Measurements from ENCODE around the gene LAMTOR1.

The LAMTOR1 gene

DNA sequence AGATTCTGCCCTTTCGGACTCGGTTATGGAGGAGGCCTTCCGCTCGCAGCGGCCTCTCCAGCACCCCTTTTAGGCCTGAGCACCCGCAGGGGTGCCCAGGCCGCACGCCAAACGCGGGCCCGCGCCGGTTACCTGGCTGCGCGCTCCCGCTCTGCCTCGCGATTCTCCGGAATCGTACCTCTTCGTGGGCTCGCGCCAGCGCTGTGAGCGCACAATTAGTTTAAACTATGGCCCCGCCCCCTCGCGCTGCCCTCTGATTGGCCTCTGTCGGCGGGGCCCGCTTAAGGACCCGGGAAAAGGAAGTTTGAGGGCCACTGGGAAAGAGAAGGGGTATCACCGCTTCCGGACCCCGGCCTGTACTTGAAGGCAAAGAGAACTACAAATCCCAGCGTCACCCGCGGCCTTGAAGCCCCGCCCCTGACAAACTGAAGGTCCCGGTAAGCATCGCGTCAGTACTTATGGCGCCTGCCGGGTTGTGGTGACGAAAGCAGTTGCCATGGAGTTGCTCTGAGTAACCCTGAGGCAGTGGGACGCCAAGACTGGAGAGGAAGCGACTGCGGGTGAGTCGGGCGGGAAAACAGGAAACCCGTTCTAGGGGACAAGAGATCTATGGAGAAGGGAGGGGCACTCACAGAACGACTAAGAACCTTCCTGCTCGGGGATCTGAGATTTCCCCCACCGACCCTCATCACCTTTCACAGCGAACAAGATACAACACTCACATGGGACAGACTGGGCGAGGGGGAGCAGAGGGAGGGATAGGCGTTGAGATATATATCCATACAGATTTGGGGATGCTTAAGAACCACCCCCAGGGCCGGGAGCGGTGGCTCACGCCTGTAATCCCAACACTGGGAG lies 22.5 kb downstream of the LAMTOR1 start, which contains the start of the genes LRRC51 and NUMA1:
TSS of gene LRRC51 (plus strand) at position 525 of the 858 bp plus-strand sequence. CDS start 8,234 bp downstream, outside the sequence.
TSS of gene NUMA1 (minus strand) at position 217 of the 858 bp plus-strand sequence. CDS start 44,599 bp downstream, outside the sequence.
- DNase-seq: peak; percentile 97 to 100 (median 99)

DNA sequence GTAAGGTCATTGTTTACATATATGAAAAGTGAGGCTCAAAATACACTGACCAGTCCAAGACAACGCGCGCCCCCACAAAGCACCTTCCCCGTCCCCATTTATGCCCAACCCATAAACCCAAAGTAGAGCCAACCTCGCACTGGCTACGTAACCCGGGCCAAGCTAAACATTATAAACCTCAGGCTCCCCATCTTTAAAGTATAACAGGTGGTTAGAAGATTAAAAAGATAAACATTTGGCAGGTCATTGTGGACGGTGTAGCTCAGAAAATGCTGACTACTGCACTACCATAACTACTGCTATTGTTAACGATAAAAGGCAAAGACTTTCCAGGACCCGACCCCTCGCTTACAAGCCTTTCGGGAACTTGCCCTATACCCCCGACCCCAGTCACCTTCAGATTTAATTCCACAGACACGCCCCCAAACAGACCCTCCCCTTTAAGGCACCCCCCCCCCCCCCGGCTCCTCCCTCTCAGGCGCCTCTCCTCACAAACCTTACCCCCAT lies 23.2 kb downstream of the LAMTOR1 start:
- DNase-seq: peak in 4 of 5 donors; percentile 7 to 35 (median 12)

DNA sequence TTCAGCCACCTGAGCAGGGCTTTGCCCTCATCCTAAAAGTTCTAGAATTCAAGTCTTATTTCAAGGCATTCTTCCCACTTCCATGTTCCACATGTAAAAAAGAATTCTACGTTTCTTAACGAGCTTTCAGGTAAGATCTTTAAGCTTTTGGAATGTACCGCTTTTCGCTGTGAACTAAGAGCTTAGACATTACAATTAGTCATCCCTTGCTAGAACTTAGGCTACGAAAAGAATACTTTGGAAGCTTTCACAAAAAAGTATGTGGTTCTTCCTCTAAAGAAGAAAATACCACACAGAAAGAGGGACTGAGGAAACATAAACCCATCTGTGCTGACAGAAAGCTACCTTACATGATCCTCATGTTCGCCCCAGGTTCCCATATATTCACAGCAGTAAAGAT lies 24.6 kb downstream of the LAMTOR1 start:
- DNase-seq: no peak

DNA sequence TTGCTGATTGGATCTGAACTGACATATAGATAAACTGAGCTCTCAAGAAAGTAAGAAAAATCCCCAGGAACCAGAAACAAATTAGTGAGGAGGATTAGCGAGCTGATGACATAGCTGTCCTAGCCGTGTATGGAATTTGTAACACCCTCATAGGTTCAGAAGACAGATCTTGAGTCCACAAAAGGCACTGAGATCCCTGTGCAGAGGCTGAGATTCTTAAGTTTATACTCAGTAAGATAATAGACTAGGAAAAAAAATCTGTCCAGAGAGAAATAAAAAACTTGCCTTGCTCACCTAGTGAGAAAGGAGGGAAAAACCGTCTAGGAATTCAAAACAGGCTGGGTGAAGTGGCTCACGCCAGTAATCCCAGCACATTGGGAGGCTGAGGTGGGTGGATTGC lies 27.3 kb downstream of the LAMTOR1 start:
- no peak for DNase-seq

DNA sequence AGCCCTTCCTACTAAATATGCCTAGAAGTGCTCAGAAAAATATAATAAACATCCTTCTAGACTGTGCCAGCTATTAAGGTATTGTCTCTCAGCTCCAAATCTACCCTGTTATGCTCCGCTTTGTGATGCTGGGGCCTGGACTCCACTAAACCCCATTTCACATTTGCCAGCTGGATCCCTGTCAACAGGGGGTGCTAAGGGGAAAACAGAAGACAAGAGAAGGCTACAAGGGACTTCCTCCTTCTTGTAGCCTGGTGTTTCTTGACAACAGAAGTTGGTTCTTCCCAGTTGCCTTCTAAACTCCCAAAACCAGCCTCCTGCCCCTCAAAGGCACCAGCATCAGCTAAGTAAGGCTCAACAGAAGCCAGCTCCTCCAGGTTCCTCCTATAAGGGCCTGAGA lies 28.0 kb downstream of the LAMTOR1 start:
- no peak for DNase-seq

DNA sequence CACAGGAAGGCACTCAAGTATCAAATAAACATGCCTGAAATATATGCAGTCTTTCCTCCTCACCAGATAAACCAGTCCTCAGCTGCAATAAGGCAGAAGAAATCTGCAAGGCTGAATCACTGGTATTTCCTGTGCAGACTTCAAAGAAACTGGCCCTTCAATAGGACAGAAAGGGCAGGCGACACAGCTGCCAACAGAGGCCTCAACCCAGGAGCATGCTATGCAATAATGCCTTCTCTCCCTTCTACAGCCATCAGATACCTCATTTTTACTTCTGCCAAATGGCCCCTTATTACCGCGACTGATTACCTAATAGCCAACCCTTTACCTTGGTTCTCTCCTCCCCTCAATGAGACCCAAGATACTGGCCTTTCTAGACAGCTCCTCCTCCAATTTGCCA lies 30.7 kb downstream of the LAMTOR1 start:
- DNase-seq: peak in 1 of 5 donors; percentile 26

DNA sequence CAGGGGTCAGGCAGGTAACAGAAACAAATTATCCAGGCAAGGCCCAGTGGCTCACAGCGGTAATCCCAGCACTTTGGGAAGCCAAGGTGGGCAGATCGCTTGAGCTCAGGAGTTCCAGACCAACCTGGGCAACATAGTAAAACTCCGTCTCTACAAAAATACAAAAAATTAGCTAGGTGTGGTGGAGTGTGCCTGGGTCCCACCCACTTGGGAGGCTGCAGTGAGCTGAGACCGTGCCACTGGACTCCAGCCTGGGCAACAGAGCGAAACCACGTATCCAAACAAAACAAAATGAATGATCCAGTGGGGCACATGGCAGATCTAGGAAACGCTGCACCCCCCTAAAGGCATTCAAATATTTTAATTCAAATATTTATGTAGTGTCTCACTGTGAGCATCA lies 32.6 kb downstream of the LAMTOR1 start:
- no peak for DNase-seq

DNA sequence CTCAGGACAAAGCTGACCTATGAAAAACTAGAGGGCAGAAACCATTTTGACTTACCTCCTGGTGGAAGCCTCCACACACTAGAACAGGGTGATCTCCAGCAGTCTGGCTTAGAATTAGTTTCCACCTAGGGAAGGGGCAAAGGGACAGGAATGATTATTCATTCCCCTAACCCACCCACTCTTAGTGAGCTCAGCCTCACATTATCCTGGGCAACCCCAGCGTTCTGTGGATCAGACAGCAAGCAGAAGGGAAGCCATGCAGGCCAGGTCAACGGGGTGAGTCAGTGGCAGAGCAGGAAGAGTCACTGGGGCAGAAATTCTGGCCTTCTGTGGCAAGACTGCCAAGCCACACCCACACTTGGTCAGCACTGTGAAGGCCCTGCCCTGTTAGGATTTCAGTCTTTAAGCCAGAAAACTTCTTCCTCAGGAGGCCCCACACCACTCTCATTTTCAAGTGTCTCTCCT lies 33.3 kb downstream of the LAMTOR1 start:
- DNase-seq: no peak

DNA sequence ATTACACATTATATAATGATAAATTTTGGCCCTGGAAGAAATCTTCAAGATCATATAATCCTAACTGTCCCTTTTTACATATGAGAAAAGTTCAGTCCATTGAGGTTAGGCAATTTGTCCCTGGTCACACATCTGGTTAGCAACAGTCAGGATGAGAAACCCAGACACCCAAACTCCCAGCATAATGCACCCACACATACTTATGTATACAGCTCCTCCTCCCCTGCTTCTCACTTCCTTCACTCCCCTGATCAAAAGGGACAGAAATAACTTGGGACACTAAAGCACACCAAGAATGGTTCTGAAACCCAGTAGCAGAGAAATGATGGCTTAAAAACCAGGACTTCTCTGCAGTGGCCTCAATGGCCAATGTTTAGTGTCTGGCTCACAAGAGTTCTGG lies 33.9 kb downstream of the LAMTOR1 start:
- no peak for DNase-seq

DNA sequence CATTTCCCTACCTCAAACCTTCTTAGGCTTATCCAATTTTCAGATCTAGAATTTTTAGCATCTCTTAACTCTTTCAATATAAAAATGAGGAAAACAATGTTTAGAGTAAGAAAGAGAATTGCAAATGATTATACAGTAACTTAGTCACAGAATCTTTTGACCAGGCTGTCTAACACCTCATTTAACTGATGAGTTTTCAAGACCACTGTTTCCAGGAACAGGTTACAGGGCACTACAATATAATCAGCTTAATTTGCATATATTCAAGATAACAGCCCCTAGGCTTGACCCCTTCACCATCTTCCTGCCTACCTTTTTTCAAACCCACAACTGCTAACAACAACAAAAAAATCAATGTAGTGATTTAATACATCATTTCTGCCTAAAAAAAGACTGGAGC lies 35.4 kb downstream of the LAMTOR1 start:
- no peak for DNase-seq

DNA sequence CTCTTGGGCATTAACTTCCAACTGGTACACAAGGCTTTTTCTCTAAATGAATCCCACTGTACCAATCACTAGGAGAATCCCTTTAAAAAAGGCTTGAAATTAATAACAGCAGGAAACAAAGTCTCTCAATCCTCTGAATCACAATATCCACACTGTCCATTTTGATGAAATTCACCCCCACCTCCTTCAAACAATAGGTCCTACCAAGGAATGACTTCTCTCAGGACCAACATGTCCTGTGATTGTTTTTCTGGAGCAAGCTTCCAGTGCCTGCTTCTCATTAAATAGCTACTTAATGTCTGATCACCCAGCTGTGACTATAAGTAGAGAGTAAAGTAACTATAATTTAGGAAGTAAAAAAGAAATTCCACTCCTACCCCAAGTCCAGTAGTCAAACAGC lies 35.8 kb downstream of the LAMTOR1 start:
- no peak for DNase-seq

DNA sequence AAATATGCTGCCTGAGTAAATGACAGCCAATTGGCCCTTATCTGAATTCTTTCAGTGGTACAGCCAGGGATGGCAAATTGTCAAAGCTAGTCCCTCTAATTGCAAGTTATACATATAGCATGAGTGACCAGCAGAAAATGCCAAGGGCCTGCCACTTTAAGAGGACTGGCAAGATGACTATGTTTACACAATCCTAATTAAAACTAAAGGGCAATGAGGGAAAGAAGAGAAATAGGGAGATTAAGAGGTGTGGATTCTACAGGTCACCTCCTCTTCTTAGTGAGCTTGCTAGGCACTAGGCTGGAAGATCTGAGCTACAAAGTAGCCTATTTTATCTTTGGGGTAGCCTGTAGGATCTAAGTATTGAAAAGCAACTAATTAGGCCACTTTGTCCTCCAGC lies 36.2 kb downstream of the LAMTOR1 start:
- no peak for DNase-seq

DNA sequence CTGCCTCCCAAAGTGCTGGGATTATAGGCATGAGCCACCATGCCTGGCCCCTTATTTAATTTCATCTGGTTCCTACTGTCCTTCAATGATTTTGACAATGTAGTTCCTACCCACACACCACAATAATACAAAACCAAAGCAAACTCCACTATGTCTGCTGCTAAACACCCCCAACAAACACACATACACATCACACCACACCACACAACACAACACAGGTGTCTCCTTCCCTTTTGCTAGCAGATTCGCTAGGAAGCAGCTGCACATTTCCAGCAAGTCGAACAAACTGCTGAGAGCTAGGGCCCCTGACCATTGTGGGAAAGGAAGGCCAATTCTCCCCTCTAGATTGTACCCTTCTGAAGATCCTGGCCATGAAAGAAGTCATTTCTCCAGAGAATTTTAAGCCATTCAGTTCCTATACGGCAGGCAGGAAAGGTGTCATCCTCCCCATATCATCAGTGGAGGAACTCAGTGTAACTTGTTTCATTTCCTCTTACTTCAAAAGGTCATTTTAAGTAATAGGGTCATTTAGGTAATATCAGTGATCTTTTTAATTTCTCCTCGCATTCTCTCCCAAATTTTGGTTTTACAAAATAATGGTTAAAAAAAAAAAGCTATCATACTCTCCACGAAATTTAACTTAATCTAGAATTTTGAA lies 41.2 kb downstream of the LAMTOR1 start:
- DNase-seq: no peak

DNA sequence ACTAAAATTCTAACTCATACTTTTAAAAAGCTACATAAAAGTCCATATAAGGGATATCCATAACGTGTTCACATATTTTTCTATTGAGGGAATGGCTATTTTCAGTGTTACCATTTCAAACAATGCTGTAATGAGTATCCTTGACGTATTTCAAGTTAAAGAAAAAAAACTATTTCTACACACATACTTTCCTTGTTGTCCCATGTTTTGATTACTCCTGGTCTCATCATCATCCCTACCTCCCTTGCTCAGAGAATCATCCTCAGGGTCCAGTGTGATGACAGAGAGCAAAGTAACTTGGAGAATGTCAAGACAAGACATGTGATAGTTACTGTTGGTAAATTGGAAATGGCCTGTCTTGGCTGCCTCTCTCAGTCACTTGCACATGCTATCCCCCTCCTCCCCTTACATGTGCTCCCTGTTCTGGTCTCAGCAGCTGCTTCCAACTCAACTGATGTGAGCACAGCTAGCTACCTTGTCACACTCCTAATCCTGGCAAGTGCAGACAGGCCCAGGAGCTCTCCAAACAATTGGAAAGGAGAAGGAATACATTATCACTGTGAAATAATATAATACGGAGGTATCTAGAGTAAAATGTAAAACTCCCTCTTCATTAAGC lies 44.6 kb downstream of the LAMTOR1 start:
- DNase-seq: no peak

DNA sequence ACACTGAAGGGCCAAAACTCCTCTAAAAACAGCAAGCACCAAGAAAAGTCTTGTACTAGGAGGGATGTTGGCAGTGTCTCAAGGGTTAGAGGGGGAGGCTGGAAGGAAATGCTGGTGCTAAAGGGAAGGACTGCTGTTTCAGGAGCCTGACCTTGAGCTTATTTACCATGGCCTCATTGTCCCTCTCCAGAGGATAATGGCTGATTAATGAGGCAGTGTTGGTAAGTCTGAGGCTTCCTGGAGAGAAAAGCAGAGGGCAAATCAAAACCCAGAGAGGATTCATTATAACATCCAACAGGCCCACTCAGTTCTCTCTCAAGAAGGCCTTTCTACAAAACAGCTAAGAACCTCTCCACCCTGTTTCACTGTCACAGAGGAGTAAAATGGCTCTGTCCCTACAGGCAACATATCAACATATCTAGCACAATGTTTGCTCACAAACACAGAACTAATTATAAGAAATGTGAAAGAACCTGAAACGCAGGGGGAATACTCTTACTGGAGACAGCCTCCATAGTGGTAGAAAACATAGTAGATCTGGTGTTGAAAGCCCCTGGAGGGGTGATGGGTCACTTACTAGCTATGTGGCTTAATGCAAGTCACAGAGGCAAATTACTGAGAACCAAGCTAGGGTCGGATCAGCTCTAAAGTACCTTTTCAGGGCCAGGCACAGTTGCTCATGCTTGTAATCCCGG lies 54.2 kb downstream of the LAMTOR1 start:
- DNase-seq: no peak
